ENCODE measurements around the gene FBXO42. TPM values are rescaled to one million over a fixed set of nuclear protein-coding genes. Genes with fewer than 3 reads are reported as not detected.
A peak's percentile ranks its signal among the peaks of the same experiment; 100 is the strongest.
"Not testable (repeated sequence)": the region's sequence is repeated elsewhere in the genome, so short reads cannot be mapped to it uniquely, and the experiment has no call there.

Gene FBXO42
- total RNA-seq, 1 donor from 2014 or later: 25.6 TPM

DNA sequence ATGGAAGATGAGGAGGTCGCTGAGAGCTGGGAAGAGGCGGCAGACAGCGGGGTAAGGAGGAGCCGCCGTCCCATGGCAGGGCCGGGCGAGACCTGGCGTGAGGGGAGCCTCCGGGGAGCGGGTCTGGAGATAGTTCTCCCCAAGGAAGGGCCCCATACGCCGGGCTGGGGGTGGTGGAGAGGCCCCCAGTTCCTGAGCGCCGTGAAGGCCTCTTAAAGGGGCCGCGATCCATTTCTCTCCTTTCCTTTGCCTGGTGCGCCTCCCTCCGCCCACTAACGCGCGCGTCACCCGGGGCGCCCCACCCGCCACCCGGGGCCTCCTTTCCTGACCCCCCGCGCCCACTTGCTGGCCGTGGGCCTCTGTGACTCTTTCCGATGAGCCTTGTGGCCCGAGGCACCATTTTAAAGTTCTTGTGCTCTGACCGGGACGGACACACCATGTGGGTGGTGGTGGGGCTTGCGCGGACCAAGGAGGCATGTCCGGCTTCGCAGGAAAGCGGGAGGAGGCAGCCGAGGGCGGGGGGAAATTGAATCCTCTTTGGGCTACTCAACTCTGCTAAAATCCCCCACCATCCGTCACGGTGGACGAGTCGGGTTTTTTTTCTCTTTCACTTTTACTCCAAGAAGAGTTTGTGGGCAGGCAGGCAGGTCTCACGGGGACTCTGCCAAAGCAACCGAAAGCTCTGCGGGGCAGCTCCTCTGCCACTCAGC, 15.1 kb upstream of the FBXO42 start:
- Histone ChIP-seq H3K9ac (ENCODE audit: low read length) (peak overlapping the region; percentile 92), H3K4me1 (ENCODE audit: insufficient read depth, low read length) (peaks cover 14% of the 10 kb centered on the region), H3K27ac (ENCODE audit: low read depth, low read length) (peak overlapping the region; percentile 97), H4K20me1 (ENCODE audit: insufficient read depth, low read length) (peaks cover 39% of the 10 kb centered on the region), H3K27me3 (ENCODE audit: insufficient read depth, low read length) (no peaks in the 10 kb centered on the region), H3K9me3 (ENCODE audit: insufficient read depth, low read depth, low read length) (no peaks in the 10 kb centered on the region), H3K36me3 (ENCODE audit: insufficient read depth, low read length) (no peaks in the 10 kb centered on the region), H3K4me3 (ENCODE audit: insufficient read depth, low read depth, low read length) (peak overlapping the region; percentile 89), H3K4me2 (ENCODE audit: low read length) (peak overlapping the region; percentile 93), H3K79me2 (ENCODE audit: insufficient read depth, low read length) (peaks cover 50% of the 10 kb centered on the region), H2AFZ (ENCODE audit: low read depth, low read length) (peak overlapping the region; percentile 59)
- FAIRE-seq: no peak
- H3K27me3 Mint-ChIP-seq (ENCODE audit: low read depth, unreplicated experiment): no peaks in the 10 kb centered on the region
- H3K27ac Mint-ChIP-seq (ENCODE audit: unreplicated experiment): peak overlapping the region; percentile 98
- DNase-seq (ENCODE audit: low read depth): peak; percentile 78
- peaks cover 17% of the 10 kb centered on the region for H3K4me1 Mint-ChIP-seq (ENCODE audit: low read depth, unreplicated experiment)
- peak overlapping the region; percentile 95 for H3K4me3 Mint-ChIP-seq (ENCODE audit: unreplicated experiment)
- H3K36me3 Mint-ChIP-seq (ENCODE audit: low read depth, unreplicated experiment): no peaks in the 10 kb centered on the region
- TF ChIP-seq, protein P1, sequence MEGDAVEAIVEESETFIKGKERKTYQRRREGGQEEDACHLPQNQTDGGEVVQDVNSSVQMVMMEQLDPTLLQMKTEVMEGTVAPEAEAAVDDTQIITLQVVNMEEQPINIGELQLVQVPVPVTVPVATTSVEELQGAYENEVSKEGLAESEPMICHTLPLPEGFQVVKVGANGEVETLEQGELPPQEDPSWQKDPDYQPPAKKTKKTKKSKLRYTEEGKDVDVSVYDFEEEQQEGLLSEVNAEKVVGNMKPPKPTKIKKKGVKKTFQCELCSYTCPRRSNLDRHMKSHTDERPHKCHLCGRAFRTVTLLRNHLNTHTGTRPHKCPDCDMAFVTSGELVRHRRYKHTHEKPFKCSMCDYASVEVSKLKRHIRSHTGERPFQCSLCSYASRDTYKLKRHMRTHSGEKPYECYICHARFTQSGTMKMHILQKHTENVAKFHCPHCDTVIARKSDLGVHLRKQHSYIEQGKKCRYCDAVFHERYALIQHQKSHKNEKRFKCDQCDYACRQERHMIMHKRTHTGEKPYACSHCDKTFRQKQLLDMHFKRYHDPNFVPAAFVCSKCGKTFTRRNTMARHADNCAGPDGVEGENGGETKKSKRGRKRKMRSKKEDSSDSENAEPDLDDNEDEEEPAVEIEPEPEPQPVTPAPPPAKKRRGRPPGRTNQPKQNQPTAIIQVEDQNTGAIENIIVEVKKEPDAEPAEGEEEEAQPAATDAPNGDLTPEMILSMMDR (IDR thresholded peaks at IDR 0.05; ENCODE audit: insufficient read depth, low read depth, low read length): no peak
- no peak for TF ChIP-seq EZH2 (IDR thresholded peaks at IDR 0.05; ENCODE audit: insufficient read depth, low read length)
- no peaks in the 10 kb centered on the region for H3K9me3 Mint-ChIP-seq (ENCODE audit: unreplicated experiment)

DNA sequence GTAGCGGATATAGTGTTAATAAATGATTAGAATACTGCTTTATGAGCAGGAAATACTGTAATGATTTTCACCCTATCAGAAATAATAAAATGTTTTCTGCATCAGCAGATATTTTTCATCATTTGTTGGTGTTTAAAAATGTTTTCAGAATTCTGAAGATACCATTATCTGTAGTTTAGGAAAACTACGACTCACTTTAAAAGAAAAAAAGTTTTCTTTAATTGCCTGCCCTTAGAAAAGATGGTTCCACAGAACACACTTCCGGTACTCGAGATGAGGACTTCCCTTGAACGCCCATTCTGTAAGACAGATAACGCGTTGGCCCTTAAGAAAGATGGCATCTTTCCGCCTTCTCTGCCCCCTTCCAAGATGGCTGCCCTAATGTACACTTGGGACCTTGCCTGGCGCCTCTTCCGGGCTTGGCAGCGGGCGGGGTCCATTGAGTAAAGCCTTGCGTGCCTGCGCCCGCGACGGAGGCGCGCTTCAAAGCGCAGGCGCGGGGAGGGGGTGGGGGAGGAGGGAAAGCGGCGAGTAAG, 14.5 kb upstream of the FBXO42 start, which contains the start of gene SZRD1:
SZRD1 (plus strand) TSS at position 521 of the 536 bp plus-strand sequence. CDS start 16 bp downstream, outside the sequence.
- no peaks in the 10 kb centered on the region for H3K36me3 Mint-ChIP-seq (ENCODE audit: low read depth, unreplicated experiment)
- peak; percentile 41 for FAIRE-seq

DNA sequence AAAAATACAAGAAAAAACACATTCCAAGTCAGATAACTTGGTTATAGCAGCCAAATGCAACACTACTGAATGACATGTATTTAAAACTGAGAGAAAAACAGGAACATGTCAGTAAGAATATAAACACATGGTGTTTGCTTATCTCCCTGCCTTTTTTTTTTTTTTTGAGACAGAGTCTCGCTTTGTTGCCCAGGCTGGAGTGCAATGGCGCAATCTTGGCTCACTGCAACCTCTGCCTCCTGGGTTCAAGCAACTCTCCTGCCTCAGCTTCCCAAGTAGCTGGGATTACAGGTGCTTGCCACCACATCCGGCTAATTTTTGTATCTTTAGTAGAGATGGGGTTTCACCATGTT, 12.8 kb upstream of the FBXO42 start:
- not testable (repeated sequence) for H3K4me2 ChIP-seq (ENCODE audit: low read length); H3K4me3 ChIP-seq (ENCODE audit: insufficient read depth, low read depth, low read length); H3K27ac ChIP-seq (ENCODE audit: low read depth, low read length); FAIRE-seq; H3K4me1 Mint-ChIP-seq (ENCODE audit: low read depth, unreplicated experiment); H3K36me3 ChIP-seq (ENCODE audit: insufficient read depth, low read length); H3K4me3 Mint-ChIP-seq (ENCODE audit: unreplicated experiment); H3K9me3 Mint-ChIP-seq (ENCODE audit: unreplicated experiment); H3K27me3 ChIP-seq (ENCODE audit: insufficient read depth, low read length); H3K9ac ChIP-seq (ENCODE audit: low read length); H2AFZ ChIP-seq (ENCODE audit: low read depth, low read length); H3K9me3 ChIP-seq (ENCODE audit: insufficient read depth, low read depth, low read length); H3K27ac Mint-ChIP-seq (ENCODE audit: unreplicated experiment); H3K27me3 Mint-ChIP-seq (ENCODE audit: low read depth, unreplicated experiment); H3K36me3 Mint-ChIP-seq (ENCODE audit: low read depth, unreplicated experiment)
- peaks cover 28% of the 10 kb centered on the region for H3K79me2 ChIP-seq (ENCODE audit: insufficient read depth, low read length)
- peaks cover 11% of the 10 kb centered on the region for H3K4me1 ChIP-seq (ENCODE audit: insufficient read depth, low read length)
- DNase-seq (ENCODE audit: low read depth): peak; percentile 61
- H4K20me1 ChIP-seq (ENCODE audit: insufficient read depth, low read length): peaks cover 23% of the 10 kb centered on the region

More for the DNA sequence above, 14.5 kb upstream of the FBXO42 start, which contains the start of gene SZRD1:
- Histone ChIP-seq H3K4me2 (ENCODE audit: low read length) (peak within 1 kb of the TSS; percentile 93), H3K79me2 (ENCODE audit: insufficient read depth, low read length) (peaks cover 44% of the 10 kb centered on the region), H2AFZ (ENCODE audit: low read depth, low read length) (peak within 1 kb of the TSS; percentile 63), H3K4me1 (ENCODE audit: insufficient read depth, low read length) (peaks cover 11% of the 10 kb centered on the region), H3K27me3 (ENCODE audit: insufficient read depth, low read length) (no peaks in the 10 kb centered on the region), H4K20me1 (ENCODE audit: insufficient read depth, low read length) (peaks cover 33% of the 10 kb centered on the region), H3K9me3 (ENCODE audit: insufficient read depth, low read depth, low read length) (no peaks in the 10 kb centered on the region), H3K27ac (ENCODE audit: low read depth, low read length) (peak within 1 kb of the TSS; percentile 97), H3K4me3 (ENCODE audit: insufficient read depth, low read depth, low read length) (peak within 1 kb of the TSS; percentile 89), H3K36me3 (ENCODE audit: insufficient read depth, low read length) (no peaks in the 10 kb centered on the region), H3K9ac (ENCODE audit: low read length) (peak within 1 kb of the TSS; percentile 92)
- peak within 1 kb of the TSS; percentile 98 for H3K27ac Mint-ChIP-seq (ENCODE audit: unreplicated experiment)
- TF ChIP-seq, protein P1 (IDR thresholded peaks at IDR 0.05; ENCODE audit: insufficient read depth, low read depth, low read length): no peak
- TF ChIP-seq EZH2 (IDR thresholded peaks at IDR 0.05; ENCODE audit: insufficient read depth, low read length): no peak
- H3K27me3 Mint-ChIP-seq (ENCODE audit: low read depth, unreplicated experiment): no peaks in the 10 kb centered on the region
- peaks cover 12% of the 10 kb centered on the region for H3K4me1 Mint-ChIP-seq (ENCODE audit: low read depth, unreplicated experiment)
- DNase-seq (ENCODE audit: low read depth): peak; percentile 98
- no peaks in the 10 kb centered on the region for H3K9me3 Mint-ChIP-seq (ENCODE audit: unreplicated experiment)
- H3K4me3 Mint-ChIP-seq (ENCODE audit: unreplicated experiment): peak within 1 kb of the TSS; percentile 95

Data from astrocyte (in vitro differentiated cells and primary cell).